Left ventricle myocardium superior (tissue), 1 donor: ENCODE data around the gene MYH7B. TPM values are rescaled to one million over a fixed set of nuclear protein-coding genes. Genes with fewer than 3 reads are reported as not detected.

Experiments
- ATAC-seq: fragments of 200-7000 bp; cut with Tn5 transposase; one replicate; pipeline ENCODE4 v1.9.1; 2020; ENCODE audit warnings: mild to moderate bottlenecking, moderate library complexity
- DNase-seq: peaks from one replicate; pipeline ENCODE4 v3.0.0-alpha.2; 2020
- intact Hi-C: fragments of 100-400 bp; cut with micrococcal nuclease; formaldehyde crosslinking; loops from one replicate; pipeline ENCODE4 v1.11.0; 2022
- long read RNA-seq: library from polyadenylated mRNA; unstranded; transcript quantifications from one replicate; pipeline ENCODE4 v2.0.0, GENCODE V29; 2021
- total RNA-seq: library from RNA; stranded (reverse); fragmentation: NEBNext Ultra II Directional; extraction: Animal tissue kit (Norgen Biotek cat#: 25700); gene quantifications from one replicate; pipeline ENCODE4 v1.2.1, GENCODE V29; 2021
- donor health status: DM: no; HTN: yes; CAD: no; lungs with severe emphysema.

MYH7B gene
- 297 TPM for total RNA-seq
- long read RNA-seq, transcript MYH7B-207 (6 exons, 1,578 nt), result major isoform, 6 of 339 reads
- long read RNA-seq, partial matches to known transcripts, result 252 of 339 reads
- long read RNA-seq, other reads (novel, unspliced or antisense), result 81 of 339 reads

DNA sequence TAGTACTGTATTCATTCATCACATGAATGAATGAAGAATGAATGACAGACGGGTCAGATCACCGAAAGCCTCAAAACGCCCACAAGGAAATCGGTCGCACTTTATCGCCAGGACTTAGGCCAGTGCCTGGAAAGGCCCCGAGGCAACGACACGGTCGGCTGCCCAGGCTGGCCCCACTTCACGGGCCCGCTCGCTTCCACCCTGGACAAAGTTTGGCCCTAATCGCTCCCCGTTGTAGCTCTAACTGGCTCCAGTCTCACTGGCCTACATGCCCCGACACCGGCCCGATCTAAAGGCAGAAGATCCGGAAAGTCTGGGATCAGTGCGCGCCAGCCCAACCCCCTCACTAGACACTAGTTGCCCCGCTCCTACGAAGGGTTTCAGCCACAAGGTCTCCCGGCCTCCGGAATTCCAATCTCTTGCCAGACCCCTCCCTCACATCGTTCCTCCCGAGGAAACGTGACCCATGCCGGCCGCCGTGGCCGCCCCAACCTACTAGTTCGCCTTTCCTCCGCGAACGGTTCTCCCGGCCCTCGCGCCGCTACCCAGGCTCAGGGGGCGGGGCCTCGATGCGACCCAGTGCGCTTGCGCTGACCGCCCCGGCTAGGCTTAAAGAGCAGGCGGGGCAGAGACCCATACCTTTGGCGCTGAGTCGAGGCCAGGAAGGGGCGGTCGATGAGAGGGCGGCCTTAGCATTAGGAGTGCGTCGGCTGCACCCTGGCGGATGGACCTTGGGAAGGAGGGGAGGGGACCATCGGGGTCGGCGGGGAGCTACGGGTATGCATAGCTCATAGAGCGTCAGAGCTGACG lies at the start of gene MYH7B, which contains the start of gene GSS:
TSS of gene MYH7B (plus strand) at position 638 of the 810 bp plus-strand sequence. CDS start 22,138 bp downstream, outside the sequence.
TSS of gene GSS (minus strand) at position 576 of the 810 bp plus-strand sequence. CDS start 3,954 bp downstream, outside the sequence.
- intact Hi-C loops, result loop anchor here (2.0 kb wide), 1 partner anchor 81 kb away; no protein-coding TSS in a partner anchor
- DNase-seq, result peak; percentile 100
- ATAC-seq, result peak; percentile 93

DNA sequence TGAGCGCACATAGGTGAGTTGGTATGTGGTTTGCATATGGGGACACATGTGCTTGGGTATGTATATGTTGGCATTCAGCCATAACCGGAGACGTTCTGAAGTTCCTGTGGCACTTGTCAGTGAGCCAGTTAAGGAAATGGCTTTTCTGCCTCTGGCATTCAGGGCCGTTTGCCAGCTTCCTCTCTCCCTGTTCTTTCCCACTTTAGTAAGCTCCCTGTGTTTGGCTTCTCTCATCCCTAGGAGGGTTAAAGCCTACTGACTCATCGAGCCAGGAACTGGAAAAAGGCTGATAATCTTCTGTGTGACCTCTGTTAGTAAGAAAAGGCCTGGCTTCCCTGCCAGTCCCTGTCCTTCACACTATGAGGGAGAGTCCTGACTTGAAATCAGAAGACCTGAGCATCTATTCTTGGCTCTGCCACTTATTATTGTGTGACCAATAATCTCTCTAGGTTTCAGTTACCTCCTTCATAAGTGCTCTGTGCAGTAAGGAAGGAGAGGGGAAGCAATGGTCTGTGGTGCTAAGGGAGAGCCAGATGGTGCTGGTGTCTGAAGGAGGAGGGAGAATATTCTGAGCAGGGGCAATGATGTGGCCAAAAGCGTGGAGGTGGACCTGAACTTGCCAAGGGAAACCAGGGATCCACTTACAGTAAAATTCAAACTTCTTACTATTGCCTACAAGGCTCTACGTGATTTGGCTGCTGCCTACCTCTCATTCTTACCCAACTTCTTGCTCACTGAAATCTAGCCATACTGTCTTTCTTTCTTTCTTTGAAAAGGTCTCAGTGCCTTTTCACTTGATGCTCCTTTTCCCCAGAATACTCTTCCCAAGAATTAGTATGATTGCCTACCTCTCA lies 47.8 kb upstream of the MYH7B start:
- DNase-seq (peak; percentile 61), ATAC-seq (peak; percentile 96)
- intact Hi-C loops, result no loop called here

GRCh38 chr20:34915131-34915530 lies 40.5 kb upstream of the MYH7B start:
- DNase-seq (no peak), ATAC-seq (peak; percentile 12)
- intact Hi-C loops, result no loop called here

DNA sequence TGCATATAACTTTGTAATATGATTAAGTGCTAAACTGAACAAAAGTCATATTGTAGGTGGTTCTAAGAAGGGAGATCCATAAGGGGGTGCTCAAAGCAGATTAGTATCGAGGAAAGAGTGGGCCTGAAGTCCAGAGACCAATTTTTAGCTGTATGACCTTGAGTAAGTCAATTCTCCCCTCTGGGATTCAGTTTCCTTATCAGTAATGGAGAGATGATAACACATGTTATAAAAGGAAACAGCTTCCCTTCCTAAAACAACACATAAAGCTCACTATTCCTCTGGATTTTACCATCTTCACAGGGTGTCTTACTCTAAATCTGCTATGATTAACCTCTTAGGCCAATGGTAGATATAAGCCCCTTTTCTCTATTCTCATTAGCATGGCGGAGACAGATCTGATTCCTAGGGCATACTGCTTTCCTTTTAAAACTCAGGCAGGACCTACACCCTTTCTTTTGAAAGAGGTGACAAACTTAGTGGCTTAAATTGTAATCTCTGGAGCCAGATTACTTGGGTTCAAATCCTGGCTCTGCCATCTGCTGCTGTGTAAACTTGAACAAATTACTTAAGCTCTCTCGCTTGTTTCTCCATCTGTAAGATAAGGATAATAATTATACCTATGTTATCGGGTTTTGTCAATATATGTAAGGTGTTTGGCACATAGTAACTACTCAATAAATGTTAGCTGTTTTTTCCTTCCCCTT lies 39.8 kb upstream of the MYH7B start:
- intact Hi-C loops, result no loop called here
- DNase-seq (no peak), ATAC-seq (peak; percentile 39)

DNA sequence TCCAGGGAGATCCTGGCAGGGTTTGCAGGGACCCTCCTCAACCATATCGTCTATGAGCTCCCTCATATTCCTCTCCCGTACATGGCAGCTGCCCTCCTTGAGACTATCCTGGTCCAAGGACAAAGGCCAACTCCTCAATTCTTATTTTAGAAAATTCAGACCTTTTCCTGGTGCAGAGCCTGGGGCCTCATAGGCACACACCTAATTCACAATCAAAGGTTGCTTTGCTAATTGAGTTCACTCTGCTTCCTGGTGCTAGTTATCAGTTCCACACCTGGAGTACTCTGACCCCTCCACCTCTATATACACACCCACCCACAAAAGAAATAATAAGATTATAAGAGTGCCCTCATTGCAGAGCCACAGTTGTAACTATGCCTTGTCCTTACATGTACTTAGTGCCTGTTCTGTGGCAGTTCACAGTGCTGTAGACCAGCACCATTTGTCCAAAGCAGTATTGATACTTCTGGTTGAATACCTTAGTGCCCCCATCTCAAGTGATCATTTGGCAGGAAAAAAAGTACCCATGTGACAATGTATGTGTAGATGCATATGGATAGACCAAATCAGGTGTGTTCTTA lies 38.8 kb upstream of the MYH7B start:
- intact Hi-C loops, result no loop called here
- ATAC-seq, result peak; percentile 27

DNA sequence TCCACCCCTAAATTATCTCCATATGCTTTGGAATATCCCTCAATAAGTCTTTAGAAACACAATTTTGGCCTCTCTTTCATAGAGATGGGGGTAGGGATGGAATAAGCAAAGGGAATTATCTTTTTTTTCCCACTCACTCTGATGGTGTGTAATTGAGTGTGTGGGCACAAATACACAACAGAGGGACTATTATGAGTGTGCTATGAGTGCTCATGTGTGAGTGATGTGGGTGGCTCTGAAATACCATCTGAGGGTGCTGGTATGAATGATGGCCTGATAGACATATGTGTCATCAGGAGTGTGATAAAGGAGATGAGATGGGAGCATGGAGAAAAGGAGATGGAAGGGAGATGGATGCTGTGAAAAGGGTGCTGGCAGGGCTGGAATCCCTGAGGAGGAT lies 35.6 kb upstream of the MYH7B start:
- ATAC-seq, result no peak
- intact Hi-C loops, result no loop called here
- no peak for DNase-seq

More for the DNA sequence above, 38.8 kb upstream of the MYH7B start:
- no peak for DNase-seq

GRCh38 chr20:34921436-34921835 lies 34.2 kb upstream of the MYH7B start:
- no peak for ATAC-seq
- intact Hi-C loops, result no loop called here

GRCh38 chr20:34922654-34923381 lies 32.9 kb upstream of the MYH7B start:
- DNase-seq (no peak), ATAC-seq (peak; percentile 80)
- intact Hi-C loops, result no loop called here

More at GRCh38 chr20:34921436-34921835, 34.2 kb upstream of the MYH7B start:
- DNase-seq, result no peak

- ATAC-seq (no peak), DNase-seq (no peak)
- intact Hi-C loops, result no loop called here
These were observed 32.3 kb upstream of the MYH7B start for GRCh38 chr20:34923414-34923813.

DNA sequence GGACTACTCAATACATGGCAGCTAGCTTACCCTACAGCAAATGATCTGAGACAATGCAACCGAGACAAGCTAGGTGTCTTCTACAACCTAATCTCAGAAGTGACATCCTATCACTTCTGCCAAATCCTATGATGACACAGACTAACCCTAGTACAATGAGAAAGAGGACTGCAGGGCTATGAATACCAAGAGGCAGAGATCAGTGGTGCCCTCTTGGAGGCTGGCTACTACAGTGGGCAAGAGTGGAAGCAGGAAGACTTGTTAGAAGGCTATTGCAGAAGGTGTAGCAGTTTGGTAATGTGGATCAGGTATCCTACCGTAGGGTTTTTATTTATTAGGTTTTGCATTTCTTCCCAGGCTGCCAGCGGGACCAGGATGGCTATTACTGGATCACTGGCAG lies 30.3 kb upstream of the MYH7B start:
- no peak for DNase-seq
- intact Hi-C loops, result no loop called here
- ATAC-seq, result no peak

GRCh38 chr20:34925981-34926380 lies 29.7 kb upstream of the MYH7B start:
- intact Hi-C loops, result no loop called here
- ATAC-seq (no peak), DNase-seq (no peak)

GRCh38 chr20:34926581-34926980 lies 29.1 kb upstream of the MYH7B start:
- ATAC-seq (no peak), DNase-seq (no peak)
- intact Hi-C loops, result no loop called here

GRCh38 chr20:34927736-34928135 lies 27.9 kb upstream of the MYH7B start:
- DNase-seq (no peak), ATAC-seq (no peak)
- intact Hi-C loops, result no loop called here

DNA sequence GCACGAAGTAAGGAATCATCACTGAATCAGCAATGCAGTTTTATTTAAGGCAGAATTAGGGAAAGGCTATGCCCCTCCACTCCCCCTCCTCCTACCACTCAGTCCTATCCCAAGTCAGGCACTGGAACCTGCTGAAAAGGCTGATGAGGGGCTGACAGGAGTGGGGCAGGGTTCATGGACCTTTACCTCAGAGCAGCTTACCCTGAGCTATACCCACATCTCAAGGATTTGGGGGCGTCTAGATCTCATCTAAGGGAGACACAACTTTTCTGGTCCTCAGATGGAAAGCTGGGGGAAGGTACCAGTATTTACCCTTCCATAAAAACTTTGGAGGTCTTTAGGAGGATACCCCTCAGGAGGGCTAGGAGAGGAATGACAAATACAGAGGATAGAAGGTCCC lies 27.3 kb upstream of the MYH7B start:
- DNase-seq, result no peak
- intact Hi-C loops, result no loop called here
- ATAC-seq, result no peak

DNA sequence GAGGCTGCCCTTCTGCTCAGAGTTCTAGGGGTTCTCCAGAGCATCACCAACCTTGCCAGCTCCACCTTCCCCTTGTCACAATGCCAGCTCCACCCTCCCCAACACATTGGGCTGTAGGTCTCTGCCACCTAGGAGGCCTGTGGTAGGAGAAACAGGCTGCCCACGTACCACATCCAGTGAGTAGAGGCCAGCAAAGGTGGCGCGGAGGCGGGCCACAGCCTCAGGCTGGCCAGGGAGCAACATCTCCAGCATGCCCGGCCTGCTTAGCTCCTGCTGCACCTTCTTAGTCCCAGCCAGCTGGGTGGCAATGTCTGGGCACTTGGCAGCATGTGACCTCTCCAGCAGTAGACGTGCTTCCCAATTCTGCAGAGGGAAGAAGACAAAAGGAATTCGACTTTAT lies 23.9 kb upstream of the MYH7B start:
- DNase-seq (no peak), ATAC-seq (peak; percentile 26)
- intact Hi-C loops, result no loop called here

DNA sequence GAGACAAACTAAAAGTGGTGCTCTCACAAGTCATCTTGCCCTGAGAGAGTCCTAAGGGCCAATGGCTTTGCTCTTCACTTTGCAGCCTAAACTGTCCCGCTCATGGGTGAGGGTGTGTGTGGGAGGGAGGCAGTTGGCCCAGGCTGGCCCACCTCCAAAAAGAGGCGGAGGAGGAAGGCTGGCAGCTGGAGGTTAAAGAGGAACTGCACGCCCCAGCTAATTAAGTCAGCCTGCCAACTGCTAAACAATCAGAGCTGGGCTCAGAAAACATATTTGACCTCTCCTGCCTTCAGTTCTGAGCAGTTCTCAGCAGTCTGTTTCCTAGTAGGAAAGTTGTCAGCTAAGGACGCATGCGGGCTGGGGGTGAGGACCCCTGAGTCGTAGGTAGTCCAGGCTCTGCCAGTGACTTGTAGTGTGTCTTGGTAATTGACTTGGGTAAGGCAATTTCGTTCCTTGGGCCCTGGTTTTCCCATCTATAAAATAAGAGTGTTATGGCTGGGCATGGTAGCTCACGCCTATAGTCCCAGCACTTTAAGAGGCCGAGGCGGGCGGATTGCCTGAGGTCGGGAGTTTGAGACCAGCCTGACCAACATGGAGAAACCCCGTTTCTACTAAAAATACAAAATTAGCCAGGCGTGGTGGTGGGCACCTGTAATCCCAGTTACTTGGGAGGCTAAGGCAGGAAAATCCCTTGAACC lies 17.1 kb upstream of the MYH7B start:
- DNase-seq (peak; percentile 83), ATAC-seq (peak; percentile 82)
- intact Hi-C loops, result no loop called here

GRCh38 chr20:34940081-34940481 lies 15.6 kb upstream of the MYH7B start:
- ATAC-seq, result peak; percentile 88
- intact Hi-C loops, result no loop called here
- peak; percentile 54 for DNase-seq

DNA sequence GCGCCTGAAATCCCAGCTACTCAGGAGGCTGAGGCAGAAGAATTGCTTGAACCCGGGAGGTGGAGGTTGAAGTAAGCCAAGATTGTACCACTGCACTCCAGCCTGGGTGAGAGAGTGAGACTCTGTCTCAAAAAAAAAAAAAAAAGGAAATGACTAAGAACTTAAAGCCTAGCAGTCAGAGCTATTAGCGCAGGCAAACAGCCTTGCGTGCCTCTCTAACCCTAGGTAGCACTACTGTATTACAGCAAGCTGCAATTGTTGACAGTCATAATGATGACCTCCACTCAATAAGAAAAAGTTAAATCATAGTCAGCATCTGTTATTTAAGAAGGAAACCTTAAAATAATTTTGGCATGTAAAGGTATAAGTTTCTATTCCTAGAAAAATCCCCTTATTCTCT lies 14.4 kb upstream of the MYH7B start:
- no peak for DNase-seq
- intact Hi-C loops, result no loop called here
- no peak for ATAC-seq
